UCSD-AML1 (cell line): ENCODE measurements around the gene FBXO36.
A peak's percentile ranks its signal among the peaks of the same experiment; 100 is the strongest.
"Not testable (repeated sequence)": the region's sequence is repeated elsewhere in the genome, so short reads cannot be mapped to it uniquely, and the experiment has no call there.

ENCODE experiments used
- DNase-seq: peaks from one replicate; lab custom pipeline; 2025; ENCODE audit not compliant: unreplicated experiment; lab: John Stamatoyannopoulos, UW

Gene FBXO36

DNA sequence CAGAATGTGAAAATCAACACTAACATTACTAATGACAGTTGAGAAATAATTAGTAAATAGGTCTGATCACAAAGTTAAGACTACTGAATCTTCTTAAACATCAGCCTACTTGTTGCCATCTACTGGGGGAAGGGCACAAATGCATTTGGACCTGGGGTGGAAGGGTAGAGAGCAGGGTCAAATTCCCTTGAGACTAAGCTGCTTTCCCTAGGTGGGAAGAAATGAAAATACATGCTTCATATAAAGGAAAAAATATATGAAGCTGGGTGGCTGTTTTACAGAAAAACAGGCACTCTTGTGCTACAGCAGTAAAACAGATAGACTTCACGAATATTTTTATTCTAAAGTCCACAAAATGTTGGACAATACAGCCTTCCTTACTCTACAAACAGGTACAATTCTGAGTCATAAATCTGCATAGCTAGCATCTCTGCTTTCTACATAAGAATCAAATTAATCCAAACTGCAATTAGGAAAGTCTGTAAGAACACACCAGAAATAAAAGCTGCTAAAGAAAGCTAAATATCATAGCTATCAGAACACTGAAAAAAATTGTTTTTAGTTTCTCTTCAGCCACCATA lies 11.4 kb upstream of the FBXO36 start:
- DNase-seq = no peak

DNA sequence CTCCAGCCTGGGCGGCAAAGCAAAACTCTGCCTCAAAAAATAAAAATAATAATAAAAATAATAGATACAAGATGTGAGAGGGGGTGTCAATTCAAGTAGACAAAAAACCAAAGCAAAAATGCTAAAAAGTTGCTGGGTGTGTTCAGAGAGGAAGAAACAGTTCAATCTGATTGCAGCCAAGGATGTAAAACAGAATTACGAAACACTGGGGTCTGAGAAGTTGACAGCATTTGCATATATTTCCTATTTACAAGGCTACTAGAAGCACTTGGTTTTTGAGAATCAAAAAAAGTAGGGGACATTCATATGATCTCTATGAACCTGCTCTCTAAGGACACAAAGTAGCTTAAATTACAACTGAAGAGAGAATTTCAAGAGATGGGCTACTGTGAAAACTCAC lies 8.1 kb upstream of the FBXO36 start:
- no peak for DNase-seq

GRCh38 chr2:229917793-229918192 lies 4.5 kb upstream of the FBXO36 start:
- no peak for DNase-seq

- DNase-seq = peak; percentile 14
These were observed 2.2 kb upstream of the FBXO36 start for GRCh38 chr2:229920011-229920641.

GRCh38 chr2:229921101-229921891 lies 1.0 kb upstream of the FBXO36 start:
- DNase-seq = peak; percentile 87

DNA sequence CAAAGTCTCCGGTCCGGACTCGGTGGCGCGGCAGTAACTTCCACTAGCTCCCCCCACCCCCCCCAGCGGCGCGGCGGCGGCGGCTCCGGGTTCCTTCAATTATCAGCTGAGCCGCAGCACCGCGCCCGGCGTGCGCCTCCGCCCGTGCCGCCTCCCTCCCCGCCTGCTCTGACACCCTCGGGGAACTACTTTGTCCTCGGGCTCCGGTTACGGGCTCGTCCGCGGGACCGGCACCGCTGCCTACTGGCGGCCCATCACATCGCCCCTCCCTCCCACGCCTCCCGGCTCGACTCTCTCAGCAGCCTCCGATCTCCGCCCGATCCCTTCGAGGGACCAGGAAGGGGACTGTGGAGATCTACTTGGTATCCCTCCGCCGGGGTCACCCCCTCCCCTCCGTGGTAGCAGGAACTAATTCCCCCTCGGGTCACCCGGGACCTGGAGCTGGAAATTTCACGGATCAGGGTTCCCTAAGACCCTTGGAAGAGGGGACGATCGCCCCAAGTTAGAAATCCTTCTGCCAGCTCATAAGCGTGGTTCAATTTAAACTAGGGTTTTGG lies 333 bp upstream of the FBXO36 start, which contains the start of gene TRIP12:
TSS of gene TRIP12 (minus strand) at position 118 of the 557 bp plus-strand sequence. CDS start 41,930 bp downstream, outside the sequence.
- peak; percentile 96 for DNase-seq

DNA sequence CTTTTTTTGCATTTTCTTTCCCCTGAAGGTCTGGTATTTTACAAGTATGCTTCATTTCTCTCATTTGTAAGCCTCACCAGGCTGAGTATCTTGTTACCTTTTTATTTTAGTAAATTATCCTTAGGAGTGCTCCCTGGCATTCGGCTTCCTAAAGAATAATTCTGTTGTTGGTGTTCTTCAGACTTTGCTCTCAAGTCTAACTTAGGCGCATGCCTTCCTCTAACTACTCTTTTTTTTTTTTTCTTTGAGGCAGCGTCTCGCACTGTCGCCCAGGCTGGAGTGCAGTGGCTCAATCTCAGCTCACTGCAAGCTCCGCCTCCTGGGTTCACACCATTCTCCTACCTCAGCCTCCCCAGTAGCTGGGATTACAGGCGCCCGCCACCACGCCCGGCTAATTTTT lies 2.2 kb downstream of the FBXO36 start:
- DNase-seq = not testable (repeated sequence)

DNA sequence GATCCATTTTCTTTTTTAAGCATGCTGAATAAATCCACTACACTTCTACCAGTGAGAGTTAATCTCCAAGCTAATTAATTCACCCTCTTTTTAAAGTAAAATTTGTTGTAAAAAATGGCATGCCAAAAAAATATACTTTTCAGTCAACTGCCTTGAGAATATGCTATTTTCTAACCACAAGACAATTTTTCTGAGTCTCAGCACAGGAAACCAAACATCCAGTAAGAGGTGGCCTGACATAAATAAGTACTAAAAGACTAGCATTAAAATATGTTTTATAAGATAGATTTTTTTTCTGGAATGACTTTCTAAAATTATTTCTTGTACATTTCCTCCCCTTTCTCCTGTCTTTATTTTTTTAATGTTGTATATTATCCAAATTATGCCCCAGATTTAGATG lies 2.9 kb downstream of the FBXO36 start:
- no peak for DNase-seq

DNA sequence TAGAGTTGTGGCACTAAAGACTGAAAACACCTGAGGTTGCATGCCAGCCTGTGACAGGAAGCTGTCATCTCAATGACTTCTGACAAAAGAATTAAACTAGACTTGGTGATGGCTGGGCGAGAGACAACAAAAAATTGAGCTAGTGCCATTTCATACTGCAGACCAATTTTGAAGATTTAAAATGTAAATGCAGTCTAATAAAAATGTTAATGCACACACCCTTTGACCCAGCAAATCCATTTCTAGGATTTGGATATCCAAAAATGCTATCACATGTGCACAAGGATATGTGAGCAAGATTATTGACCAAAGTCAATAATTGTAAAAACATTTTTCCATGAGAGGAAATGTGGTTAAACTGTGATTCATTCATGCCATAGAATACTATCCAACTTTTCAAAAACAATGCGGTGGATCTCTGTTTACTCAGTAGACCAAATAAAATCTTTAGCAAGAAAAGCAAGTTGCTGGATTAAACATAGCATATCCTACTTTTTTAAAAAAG lies 5.6 kb downstream of the FBXO36 start:
- DNase-seq = no peak

DNA sequence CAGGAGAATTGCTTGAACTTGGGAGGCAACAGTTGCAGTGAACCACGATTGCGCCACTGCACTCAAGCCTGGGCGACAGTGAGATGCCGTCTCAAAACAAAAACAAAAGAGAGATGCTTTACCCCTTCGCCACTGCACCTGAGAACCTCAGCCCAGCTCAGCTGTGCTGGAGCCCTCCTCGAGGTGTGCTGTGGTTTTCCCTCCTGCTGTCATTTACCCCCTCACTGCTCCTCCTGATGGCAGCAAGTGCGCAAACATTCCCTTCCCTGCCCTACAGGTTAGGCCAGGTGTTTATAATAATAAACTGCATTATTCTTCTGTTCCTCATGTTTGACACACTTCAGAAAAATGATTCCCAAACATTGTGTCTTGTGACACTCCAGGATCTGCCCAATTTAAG lies 8.4 kb downstream of the FBXO36 start:
- no peak for DNase-seq

- no peak for DNase-seq
These were observed 8.9 kb downstream of the FBXO36 start for GRCh38 chr2:229931241-229931640.

DNA sequence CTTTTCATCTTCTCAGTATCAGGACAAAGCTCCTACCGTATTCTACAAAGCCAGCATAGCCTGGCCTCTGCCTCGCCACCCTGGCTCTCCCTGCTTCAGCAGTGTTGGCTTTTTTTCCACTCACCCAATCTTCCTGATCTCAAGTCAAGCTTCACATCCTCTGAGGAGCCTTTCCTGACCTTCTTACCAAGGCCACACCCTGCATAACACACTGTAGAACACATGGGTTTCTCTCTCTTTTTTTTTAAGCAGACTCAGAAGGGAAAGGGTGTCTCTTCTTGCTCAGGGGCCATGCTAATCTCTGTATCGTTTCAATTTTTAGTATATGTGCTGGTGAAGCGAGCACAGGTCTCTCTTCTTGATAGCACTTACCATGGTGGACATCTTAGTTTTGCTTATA lies 15.2 kb downstream of the FBXO36 start:
- no peak for DNase-seq

DNA sequence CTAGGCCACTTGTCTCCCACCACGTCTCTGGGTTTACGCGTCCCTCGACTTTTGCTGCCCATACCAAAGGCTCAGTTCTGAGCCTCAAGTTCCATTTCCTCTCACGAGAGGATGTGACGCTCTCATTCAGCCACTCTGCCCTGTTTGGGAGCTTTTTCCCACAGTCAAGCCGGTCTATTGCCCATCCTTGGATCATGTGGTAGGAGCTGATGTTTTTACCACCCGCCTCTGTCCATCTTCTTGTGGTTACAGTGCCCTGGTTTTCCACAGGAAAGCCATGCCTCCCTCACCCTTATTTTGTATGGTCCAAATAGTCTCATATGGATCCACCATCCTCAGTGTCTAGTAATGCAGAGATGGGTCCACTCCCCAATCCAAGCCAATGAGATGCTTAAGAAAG lies 20.4 kb downstream of the FBXO36 start:
- no peak for DNase-seq

DNA sequence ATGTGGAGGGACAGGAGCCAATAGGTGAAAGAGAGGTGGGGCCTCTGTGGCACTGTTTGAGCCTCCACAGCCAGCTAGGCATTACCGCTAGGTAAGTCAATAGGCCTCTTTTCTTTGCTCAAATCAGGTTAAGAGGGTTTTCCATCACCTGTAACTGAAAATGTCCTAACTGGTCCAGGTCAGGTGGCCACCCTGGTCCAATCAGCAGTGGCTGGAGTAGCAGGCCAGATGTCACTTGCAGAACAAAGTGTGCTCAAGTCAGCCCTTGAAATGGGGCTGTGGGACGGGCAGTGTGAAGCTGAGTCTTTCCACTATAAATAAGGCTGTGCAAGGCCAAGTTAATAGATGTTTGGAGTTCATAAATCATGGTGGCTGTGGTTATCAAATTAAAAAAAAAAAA lies 20.9 kb downstream of the FBXO36 start:
- no peak for DNase-seq

GRCh38 chr2:229943770-229944449 lies 21.6 kb downstream of the FBXO36 start:
- peak; percentile 28 for DNase-seq

GRCh38 chr2:229945975-229946374 lies 23.7 kb downstream of the FBXO36 start:
- DNase-seq = no peak

DNA sequence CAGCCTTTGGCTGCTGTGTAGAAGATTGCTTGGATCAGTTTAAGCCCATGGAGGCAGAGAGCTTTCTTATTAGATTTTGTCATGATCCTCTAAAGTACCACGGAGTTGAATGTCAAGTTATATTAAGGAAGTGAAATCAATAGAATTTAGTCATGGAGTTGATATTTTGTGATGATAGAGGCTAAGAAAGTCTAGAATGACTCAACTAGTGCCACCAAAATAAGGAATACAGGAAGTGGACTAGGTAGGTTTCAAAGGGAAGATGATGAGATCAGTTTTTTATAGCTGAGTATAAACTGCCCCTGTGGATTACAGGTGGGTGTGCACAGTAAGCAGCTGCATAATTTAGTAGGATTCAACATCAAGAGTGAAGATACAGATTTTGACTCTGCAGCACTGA lies 25.2 kb downstream of the FBXO36 start:
- no peak for DNase-seq

GRCh38 chr2:229952256-229952835 lies 30.0 kb downstream of the FBXO36 start:
- no peak for DNase-seq

GRCh38 chr2:229955663-229956062 lies 33.4 kb downstream of the FBXO36 start:
- no peak for DNase-seq

- no peak for DNase-seq
These were observed 34.2 kb downstream of the FBXO36 start for GRCh38 chr2:229956491-229956890.

DNA sequence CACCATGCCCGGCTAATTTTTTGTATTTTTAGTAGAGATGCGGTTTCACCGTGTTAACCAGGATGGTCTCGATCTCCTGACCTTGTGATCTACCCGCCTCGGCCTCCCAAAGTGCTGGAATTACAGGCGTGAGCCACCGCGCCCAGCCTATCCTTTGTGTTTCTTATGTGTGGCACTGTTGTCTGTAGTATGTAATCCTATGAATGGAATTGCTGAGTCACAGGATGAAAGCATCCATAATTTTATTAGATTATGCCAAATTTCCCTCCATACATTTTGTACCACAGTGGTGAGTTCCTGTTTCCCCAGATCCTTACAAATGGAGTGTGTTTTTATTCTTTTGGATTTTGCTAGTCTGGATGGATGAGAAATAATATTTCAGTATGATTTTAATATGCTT lies 41.3 kb downstream of the FBXO36 start:
- DNase-seq = not testable (repeated sequence)
